Islet precursor cell (in vitro differentiated cells): Measurements from ENCODE around the gene GALC.
A peak's percentile ranks its signal among the peaks of the same experiment; 100 is the strongest.
"Not testable (repeated sequence)": the region's sequence is repeated elsewhere in the genome, so short reads cannot be mapped to it uniquely, and the experiment has no call there.

Experiments used
- DNase-seq: peaks from one replicate; pipeline ENCODE4 v3.0.0-alpha.2; 2018

GALC gene

GRCh38 chr14:87992718-87993628, at the start of gene GALC:
Gene GALC (minus strand): TSS chr14:87993182. CDS start chr14:87993164, 18 bp downstream.
- DNase-seq: peak; percentile 97

- DNase-seq: no peak
Observed at GRCh38 chr14:88040146-88040545, 47.2 kb upstream of the GALC start.

- DNase-seq: no peak
Observed at GRCh38 chr14:88039197-88039596, 46.2 kb upstream of the GALC start.

- no peak for DNase-seq
Observed at GRCh38 chr14:88037325-88037724, 44.3 kb upstream of the GALC start.

- DNase-seq: no peak
Observed at GRCh38 chr14:88036422-88036821, 43.4 kb upstream of the GALC start.

- no peak for DNase-seq
Observed at GRCh38 chr14:88034076-88034475, 41.1 kb upstream of the GALC start.

- no peak for DNase-seq
Observed at GRCh38 chr14:88032373-88032772, 39.4 kb upstream of the GALC start.

GRCh38 chr14:88030892-88031291, 37.9 kb upstream of the GALC start:
- DNase-seq: no peak

- DNase-seq: no peak
Observed at GRCh38 chr14:88030079-88030478, 37.1 kb upstream of the GALC start.

GRCh38 chr14:88029500-88029899, 36.5 kb upstream of the GALC start:
- DNase-seq: no peak

- DNase-seq: no peak
Observed at GRCh38 chr14:88026890-88027289, 33.9 kb upstream of the GALC start.

- no peak for DNase-seq
Observed at GRCh38 chr14:88025313-88025712, 32.3 kb upstream of the GALC start.

GRCh38 chr14:88024252-88025086, 31.5 kb upstream of the GALC start:
- not testable (repeated sequence) for DNase-seq

- no peak for DNase-seq
Observed at GRCh38 chr14:88023658-88024187, 30.7 kb upstream of the GALC start.

- no peak for DNase-seq
Observed at GRCh38 chr14:88017535-88017934, 24.6 kb upstream of the GALC start.

- no peak for DNase-seq
Observed at GRCh38 chr14:88016768-88017167, 23.8 kb upstream of the GALC start.

- peak; percentile 83 for DNase-seq
Observed at GRCh38 chr14:88013750-88014349, 20.9 kb upstream of the GALC start.

GRCh38 chr14:88012495-88012894, 19.5 kb upstream of the GALC start:
- DNase-seq: no peak

GRCh38 chr14:88010331-88010730, 17.3 kb upstream of the GALC start:
- no peak for DNase-seq

GRCh38 chr14:88009486-88009885, 16.5 kb upstream of the GALC start:
- DNase-seq: no peak

- no peak for DNase-seq
Observed at GRCh38 chr14:88008039-88008742, 15.2 kb upstream of the GALC start.

GRCh38 chr14:88007608-88008007, 14.6 kb upstream of the GALC start:
- DNase-seq: no peak
